H4 (cell line): ENCODE measurements around the gene NANOS3. TPM values are rescaled to one million over a fixed set of nuclear protein-coding genes. Genes with fewer than 3 reads are reported as not detected.
"Not testable (repeated sequence)": the region's sequence is repeated elsewhere in the genome, so short reads cannot be mapped to it uniquely, and the experiment has no call there.

Experiments used
- DNase-seq: peaks from one replicate; pipeline ENCODE4 v3.0.0-alpha.2; 2015; ENCODE audit warnings: low spot score
- total RNA-seq: library from RNA; depleted of rRNA; stranded (reverse); fragments of >200 nt; shearing (Covaris generic); gene quantifications from 2 replicates; pipeline ENCODE4 v1.2.3, GENCODE V29; 2014; rRNA removed

Gene NANOS3
- total RNA-seq, 1 experiment from 2014 or later, result not detected

DNA sequence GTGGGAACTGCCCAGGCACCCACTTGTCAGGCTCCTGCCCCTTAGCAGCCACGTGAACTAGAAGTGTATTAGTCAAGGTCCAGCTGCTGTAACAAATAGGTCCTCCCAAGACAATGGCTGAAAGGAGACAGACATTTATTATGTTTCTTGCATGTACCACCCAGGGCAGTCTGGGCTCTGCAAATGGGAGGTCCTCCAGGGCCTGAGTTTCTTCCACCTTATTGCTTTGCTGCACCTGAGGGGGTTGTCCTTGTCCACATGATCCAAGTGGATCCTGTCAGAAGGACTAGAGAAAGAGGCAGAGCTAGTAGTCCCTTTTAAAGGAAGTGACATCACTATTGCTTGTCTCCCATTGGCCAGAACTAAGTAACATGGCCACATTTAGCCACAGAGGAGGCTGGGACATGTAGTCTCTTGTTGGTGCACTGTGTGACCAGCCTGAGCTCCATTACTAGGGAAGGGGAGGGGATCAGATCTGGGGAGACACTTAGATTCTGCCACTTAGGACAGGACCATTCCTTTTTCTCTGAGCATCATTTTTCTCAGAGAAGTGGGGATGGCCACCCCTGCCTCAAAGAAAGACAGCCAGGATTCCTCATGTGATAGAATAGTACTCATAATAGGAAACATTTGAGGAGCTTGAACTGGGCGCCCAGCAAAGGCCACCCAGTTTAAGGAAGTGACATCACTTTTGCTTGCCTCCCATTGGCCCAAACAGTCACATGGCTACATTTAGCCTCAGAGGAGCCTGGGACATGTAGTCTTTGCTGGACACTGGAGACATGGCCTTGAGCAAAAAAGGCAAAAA, 44.2 kb downstream of the NANOS3 start:
- DNase-seq, result peak; percentile 53

- not testable (repeated sequence) for DNase-seq
Observed at GRCh38 chr19:13922118-13922517, 45.2 kb downstream of the NANOS3 start.

DNA sequence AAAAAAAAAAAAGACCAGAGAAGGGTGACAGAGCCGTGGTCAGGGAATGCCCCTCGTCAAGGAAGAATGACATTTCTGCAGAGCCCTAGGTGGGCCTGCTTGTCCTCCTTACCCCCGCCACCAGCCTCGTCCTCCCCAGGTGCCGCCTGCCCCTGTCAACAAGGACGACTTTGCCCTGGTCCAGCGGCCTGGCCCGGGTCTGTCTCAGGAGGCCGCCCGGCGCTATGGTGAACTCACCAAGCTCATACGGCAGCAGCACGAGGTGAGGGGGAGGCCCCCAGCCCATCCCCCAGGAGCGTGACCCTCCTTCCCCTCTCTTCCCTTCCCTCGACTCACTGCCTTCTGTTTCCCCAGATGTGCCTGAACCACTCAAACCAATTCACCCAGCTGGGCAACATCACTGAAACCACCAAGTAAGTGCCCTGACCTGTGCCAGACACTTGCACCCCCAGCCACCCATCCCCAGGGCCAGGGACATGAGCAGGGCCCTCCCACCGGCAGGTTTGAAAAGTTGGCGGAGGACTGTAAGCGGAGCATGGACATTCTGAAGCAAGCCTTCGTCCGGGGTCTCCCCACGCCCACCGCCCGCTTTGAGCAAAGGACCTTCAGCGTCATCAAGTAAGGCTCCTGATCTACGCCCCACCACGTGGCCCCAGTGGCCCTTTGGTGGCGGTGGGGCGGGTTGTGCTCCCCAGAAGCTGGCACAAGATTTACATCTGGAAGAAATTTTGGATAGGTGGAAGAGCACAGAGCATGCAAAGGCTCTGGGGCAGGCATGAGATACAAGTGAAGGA, 46.5 kb downstream of the NANOS3 start:
- DNase-seq, result no peak

- DNase-seq, result no peak
Observed at GRCh38 chr19:13926010-13926409, 49.1 kb downstream of the NANOS3 start.

GRCh38 chr19:13926715-13927114, 49.8 kb downstream of the NANOS3 start:
- no peak for DNase-seq

DNA sequence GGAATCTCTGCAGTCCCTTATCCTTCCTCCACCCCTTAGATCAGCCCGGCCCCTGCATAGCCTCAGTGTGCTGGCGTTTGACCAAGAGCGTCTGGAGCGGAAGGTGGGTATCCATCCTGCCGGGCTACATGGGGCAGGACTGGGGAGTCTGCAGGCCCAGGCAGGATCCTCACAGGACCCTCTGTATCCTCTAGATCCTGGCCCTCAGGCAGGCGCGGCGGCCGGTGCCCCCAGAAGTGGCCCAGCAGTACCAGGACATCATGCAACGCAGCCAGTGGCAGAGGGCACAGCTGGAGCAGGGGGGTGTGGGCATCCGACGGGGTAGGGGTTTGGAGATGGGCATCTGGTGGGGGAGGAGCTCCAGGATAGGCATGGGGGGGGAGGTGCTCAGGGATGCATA, 52.4 kb downstream of the NANOS3 start:
- no peak for DNase-seq

DNA sequence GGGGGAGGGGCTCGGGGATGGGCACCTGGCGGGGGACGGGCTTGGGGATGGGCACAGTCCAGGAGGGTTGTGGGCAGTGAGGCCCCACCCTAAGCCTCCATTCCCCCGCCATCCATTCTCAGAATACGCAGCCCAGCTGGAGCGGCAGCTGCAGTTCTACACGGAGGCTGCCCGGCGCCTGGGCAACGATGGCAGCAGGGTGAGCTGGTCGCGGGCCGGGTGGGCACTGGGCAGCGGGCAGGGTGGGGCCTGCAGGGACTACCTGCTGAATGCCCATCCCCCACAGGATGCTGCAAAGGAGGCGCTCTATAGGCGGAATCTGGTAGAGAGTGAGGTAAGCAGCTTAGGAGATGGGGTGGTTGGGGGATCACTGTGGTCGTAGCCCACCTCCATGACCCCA, 53.0 kb downstream of the NANOS3 start:
- no peak for DNase-seq

Other genes with a start within 250 kb of the NANOS3 start
- 19.8 and 31.9 TPM in 2 replicates for gene MRI1, start 112.6 kb upstream of the NANOS3 start, total RNA-seq
- gene C19orf53, start 102.7 kb upstream of the NANOS3 start, total RNA-seq, result 306 and 385 TPM in 2 replicates
- 1.3 and 5.7 TPM in 2 replicates for gene ZSWIM4, start 81.7 kb upstream of the NANOS3 start, total RNA-seq
- gene BRME1, start 29.0 kb downstream of the NANOS3 start, total RNA-seq, result 2.3 and 5.3 TPM in 2 replicates
- 13.5 and 14.9 TPM in 2 replicates for gene CC2D1A, start 29.1 kb downstream of the NANOS3 start, total RNA-seq
- gene PODNL1, start 61.3 kb downstream of the NANOS3 start, total RNA-seq, result 2.9 and 4.9 TPM in 2 replicates
- gene DCAF15, start 75.4 kb downstream of the NANOS3 start, total RNA-seq, result 13.8 and 14.2 TPM in 2 replicates
- 1.1 and 2.0 TPM in 2 replicates for gene RFX1, start 129.2 kb downstream of the NANOS3 start, total RNA-seq
- gene RLN3, start 151.0 kb downstream of the NANOS3 start, total RNA-seq, result not detected in 2 replicates
- gene IL27RA, start 154.6 kb downstream of the NANOS3 start, total RNA-seq, result 13.9 and 15.0 TPM in 2 replicates
- 1.4 and 2.0 TPM in 2 replicates for gene PALM3, start 184.9 kb downstream of the NANOS3 start, total RNA-seq
- gene MISP3, start 195.7 kb downstream of the NANOS3 start, total RNA-seq, result 0.35 and 3.3 TPM in 2 replicates
- not detected in 2 replicates for gene C19orf67, start 208.6 kb downstream of the NANOS3 start, total RNA-seq
- 20.0 and 21.8 TPM in 2 replicates for gene SAMD1, start 213.6 kb downstream of the NANOS3 start, total RNA-seq
- 36.9 and 48.1 TPM in 2 replicates for gene PRKACA, start 240.6 kb downstream of the NANOS3 start, total RNA-seq